ENCODE results near the gene CPO. TPM values are rescaled to one million over a fixed set of nuclear protein-coding genes. Genes with fewer than 3 reads are reported as not detected.

The CPO gene
- total and polyA plus RNA-seq, 7 donors, result 0.34 to 0.91 (median 0.50) TPM

- Histone ChIP-seq H3K4me1 (no peaks in the 10 kb centered on the region), H3K27me3 (ENCODE audit: insufficient read depth in 3 of 3, low read length in 2 of 3) (no peaks in the 10 kb centered on the region), H3K27ac (no peak overlapping the region), H3K36me3 (ENCODE audit: insufficient read depth in 1 of 2, low read depth in 1 of 2) (peaks cover 0 to 7% of the 10 kb centered on the region in 2 donors), H3K4me3 (no peak overlapping the region), H3K9me3 (no peaks in the 10 kb centered on the region)
- no peak for TF ChIP-seq CTCF (IDR thresholded peaks at IDR 0.05)
- intact Hi-C loops (cut with DNase I), result no loop called here
- 25 to 44% (median 37%) methylated on average over 4 of the region's 4 CpGs for WGBS, 3 donors
- ATAC-seq (no peak), DNase-seq (no peak)
These were observed 23.6 kb downstream of the CPO start for GRCh38 chr2:206962966-206963365.

- no peak overlapping the region for H3K27ac ChIP-seq
- no peak for TF ChIP-seq CTCF (IDR thresholded peaks at IDR 0.05)
- H3K4me3 ChIP-seq, result no peak overlapping the region
- no peaks in the 10 kb centered on the region for H3K36me3 ChIP-seq (ENCODE audit: insufficient read depth in 1 of 2, low read depth in 1 of 2)
- peaks cover 3% of the 10 kb centered on the region for H3K4me1 ChIP-seq
- 60 to 61% (median 60%) methylated on average over 7 of the region's 7 CpGs for WGBS, 3 donors
- ATAC-seq (peak in 1 of 4 donors; percentile 33), DNase-seq (no peak)
- intact Hi-C loops (cut with DNase I), result no loop called here
- no peaks in the 10 kb centered on the region for H3K9me3 ChIP-seq
- H3K27me3 ChIP-seq (ENCODE audit: insufficient read depth in 3 of 3, low read length in 2 of 3), result no peaks in the 10 kb centered on the region
These were observed 29.1 kb downstream of the CPO start for GRCh38 chr2:206968134-206969086.

- intact Hi-C loops (cut with DNase I), result no loop called here
- TF ChIP-seq CTCF (IDR thresholded peaks at IDR 0.05), result no peak
- 94 to 96% (median 95%) methylated on average over 6 of the region's 6 CpGs for WGBS, 3 donors
These were observed 29.9 kb downstream of the CPO start for GRCh38 chr2:206969192-206969591.

GRCh38 chr2:206970589-206971360, 31.5 kb downstream of the CPO start:
- Histone ChIP-seq H3K9me3 (no peaks in the 10 kb centered on the region), H3K4me1 (peaks cover 3% of the 10 kb centered on the region), H3K27me3 (ENCODE audit: insufficient read depth in 3 of 3, low read length in 2 of 3) (no peaks in the 10 kb centered on the region), H3K27ac (no peak overlapping the region), H3K36me3 (ENCODE audit: insufficient read depth in 1 of 2, low read depth in 1 of 2) (no peaks in the 10 kb centered on the region), H3K4me3 (no peak overlapping the region)
- intact Hi-C loops (cut with DNase I), result loop anchor here in 1 of 2 donors (10.0 kb wide), 1 partner anchor 166 kb away; no protein-coding TSS in a partner anchor
- 68 to 69% (median 68%) methylated on average over 7 of the region's 7 CpGs for WGBS, 3 donors
- ATAC-seq (no peak), DNase-seq (no peak)
- TF ChIP-seq CTCF (IDR thresholded peaks at IDR 0.05), result no peak

More at GRCh38 chr2:206969192-206969591, 29.9 kb downstream of the CPO start:
- no peak overlapping the region for H3K4me3 ChIP-seq
- H3K27me3 ChIP-seq (ENCODE audit: insufficient read depth in 3 of 3, low read length in 2 of 3), result no peaks in the 10 kb centered on the region
- peaks cover 3% of the 10 kb centered on the region for H3K4me1 ChIP-seq
- no peaks in the 10 kb centered on the region for H3K36me3 ChIP-seq (ENCODE audit: insufficient read depth in 1 of 2, low read depth in 1 of 2)
- H3K9me3 ChIP-seq, result no peaks in the 10 kb centered on the region
- DNase-seq, result no peak
- no peak overlapping the region for H3K27ac ChIP-seq
- ATAC-seq, result no peak

Measured in psoas muscle (tissue), 8 donors.